Smooth muscle cell (in vitro differentiated cells): ENCODE measurements around the gene ALKBH3. TPM values are rescaled to one million over a fixed set of nuclear protein-coding genes. Genes with fewer than 3 reads are reported as not detected.

Experiments used
- DNase-seq: peaks from one replicate; lab custom pipeline; 2025; ENCODE audit not compliant: unreplicated experiment; lab: John Stamatoyannopoulos, UW
- H2AFZ ChIP-seq: fragments of 200-600 bp; sonication (generic); 2 replicates; pipeline ENCODE4 v1.6.0; 2016; ENCODE audit warnings: antibody characterized with exemption, low read depth, mild to moderate bottlenecking
- H3F3A ChIP-seq: fragments of 200-600 bp; sonication (generic); 2 replicates; pipeline ENCODE4 v1.6.0; 2017; ENCODE audit warnings: antibody characterized with exemption, low read depth
- H3K27ac ChIP-seq: fragments of 200-600 bp; sonication (generic); 2 replicates; pipeline ENCODE4 v1.5.1; 2016; ENCODE audit warnings: low read depth, mild to moderate bottlenecking
- H3K27me3 ChIP-seq: fragments of 200-600 bp; sonication (generic); 2 replicates; pipeline ENCODE4 v1.6.1; 2016; ENCODE audit warnings: low read depth, mild to moderate bottlenecking
- H3K36me3 ChIP-seq: fragments of 200-600 bp; sonication (generic); 2 replicates; pipeline ENCODE4 v1.5.1; 2016; ENCODE audit warnings: low read depth
- H3K4me1 ChIP-seq: fragments of 200-600 bp; sonication (generic); 2 replicates; pipeline ENCODE4 v1.5.1; 2016; ENCODE audit warnings: low read depth
- H3K4me2 ChIP-seq: fragments of 200-600 bp; sonication (generic); 2 replicates; pipeline ENCODE4 v1.6.0; 2016; ENCODE audit warnings: mild to moderate bottlenecking
- H3K4me3 ChIP-seq: fragments of 200-600 bp; sonication (generic); 2 replicates; pipeline ENCODE4 v1.5.1; 2016; ENCODE audit warnings: mild to moderate bottlenecking
- H3K79me2 ChIP-seq: fragments of 200-600 bp; sonication (generic); 2 replicates; pipeline ENCODE4 v1.6.0; 2016; ENCODE audit warnings: low read depth, mild to moderate bottlenecking
- H3K9ac ChIP-seq: fragments of 200-600 bp; sonication (generic); 2 replicates; pipeline ENCODE4 v1.6.0; 2016; ENCODE audit warnings: low read depth
- H3K9me3 ChIP-seq: fragments of 200-600 bp; sonication (generic); replicated peaks from 2 replicates; pipeline ENCODE4 v1.5.1; 2016; ENCODE audit warnings: low read depth
- H4K20me1 ChIP-seq: fragments of 200-600 bp; sonication (generic); 2 replicates; pipeline ENCODE4 v1.6.0; 2016; ENCODE audit warnings: low read depth
- WGBS: methylation state at CpG from one replicate; pipeline ENCODE4 v1.1.7; 2016; ENCODE audit warnings: low lambda C conversion rate; 5-methylcytosine and 5-hydroxymethylcytosine counted together
- polyA plus RNA-seq: library from polyadenylated mRNA; unstranded; fragments of >200 nt; fragmentation: Nextera tagmentation; extraction: Ambion mirVana; gene quantifications from 2 replicates; pipeline ENCODE4 v1.2.1, GENCODE V29; 2016
- total RNA-seq: library from RNA; depleted of rRNA; stranded (reverse); fragments of >200 nt; gene quantifications from 2 replicates; pipeline ENCODE4 v1.2.3, GENCODE V29; 2014
- TF ChIP-seq, protein P1 (sequence below): fragments of 200-600 bp; sonication (generic); IDR thresholded peaks from 2 replicates; pipeline ENCODE4 v1.5.1; 2017; ENCODE audit warnings: borderline replicate concordance, mild to moderate bottlenecking, antibody characterized with exemption; ENCODE audit not compliant: insufficient read depth, poor library complexity, severe bottlenecking

ALKBH3 gene
- total and polyA plus RNA-seq, 2 experiments from 2014 or later = 29.9 to 34.3 TPM

GRCh38 chr11:43834286-43834685 lies 46.3 kb upstream of the ALKBH3 start:
- no peaks in the 10 kb centered on the region for H3K27me3 ChIP-seq
- no peaks in the 10 kb centered on the region for H4K20me1 ChIP-seq
- peak overlapping the region; percentile 79 for H3K27ac ChIP-seq
- peaks cover 32% of the 10 kb centered on the region for H3F3A ChIP-seq
- peaks cover 12% of the 10 kb centered on the region for H3K4me1 ChIP-seq
- H3K9me3 ChIP-seq = no peaks in the 10 kb centered on the region
- TF ChIP-seq, protein P1, sequence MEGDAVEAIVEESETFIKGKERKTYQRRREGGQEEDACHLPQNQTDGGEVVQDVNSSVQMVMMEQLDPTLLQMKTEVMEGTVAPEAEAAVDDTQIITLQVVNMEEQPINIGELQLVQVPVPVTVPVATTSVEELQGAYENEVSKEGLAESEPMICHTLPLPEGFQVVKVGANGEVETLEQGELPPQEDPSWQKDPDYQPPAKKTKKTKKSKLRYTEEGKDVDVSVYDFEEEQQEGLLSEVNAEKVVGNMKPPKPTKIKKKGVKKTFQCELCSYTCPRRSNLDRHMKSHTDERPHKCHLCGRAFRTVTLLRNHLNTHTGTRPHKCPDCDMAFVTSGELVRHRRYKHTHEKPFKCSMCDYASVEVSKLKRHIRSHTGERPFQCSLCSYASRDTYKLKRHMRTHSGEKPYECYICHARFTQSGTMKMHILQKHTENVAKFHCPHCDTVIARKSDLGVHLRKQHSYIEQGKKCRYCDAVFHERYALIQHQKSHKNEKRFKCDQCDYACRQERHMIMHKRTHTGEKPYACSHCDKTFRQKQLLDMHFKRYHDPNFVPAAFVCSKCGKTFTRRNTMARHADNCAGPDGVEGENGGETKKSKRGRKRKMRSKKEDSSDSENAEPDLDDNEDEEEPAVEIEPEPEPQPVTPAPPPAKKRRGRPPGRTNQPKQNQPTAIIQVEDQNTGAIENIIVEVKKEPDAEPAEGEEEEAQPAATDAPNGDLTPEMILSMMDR = no peak
- H3K9ac ChIP-seq = peak overlapping the region; percentile 67
- no peak overlapping the region for H3K4me3 ChIP-seq
- no peaks in the 10 kb centered on the region for H3K79me2 ChIP-seq
- WGBS = 91% methylated on average over 2 of the region's 2 CpGs
- no peak overlapping the region for H2AFZ ChIP-seq
- H3K4me2 ChIP-seq = no peak overlapping the region
- H3K36me3 ChIP-seq = peaks cover 1% of the 10 kb centered on the region
- DNase-seq = no peak

GRCh38 chr11:43835104-43835503 lies 45.5 kb upstream of the ALKBH3 start:
- Histone ChIP-seq H3K27me3 (no peaks in the 10 kb centered on the region), H3K79me2 (no peaks in the 10 kb centered on the region), H3K4me2 (peak overlapping the region; percentile 70), H3K36me3 (peaks cover 3% of the 10 kb centered on the region), H3K9me3 (no peaks in the 10 kb centered on the region), H4K20me1 (no peaks in the 10 kb centered on the region), H3K27ac (peak overlapping the region; percentile 79), H2AFZ (no peak overlapping the region), H3K9ac (peak overlapping the region; percentile 67), H3F3A (peaks cover 24% of the 10 kb centered on the region), H3K4me1 (peaks cover 12% of the 10 kb centered on the region), H3K4me3 (no peak overlapping the region)
- WGBS = 39% methylated on average over 7 of the region's 7 CpGs
- no peak for DNase-seq
- TF ChIP-seq, protein P1 = no peak

GRCh38 chr11:43837879-43838278 lies 42.8 kb upstream of the ALKBH3 start:
- Histone ChIP-seq H3K79me2 (no peaks in the 10 kb centered on the region), H3K9ac (no peak overlapping the region), H3F3A (peaks cover 7% of the 10 kb centered on the region), H4K20me1 (no peaks in the 10 kb centered on the region), H2AFZ (no peak overlapping the region), H3K27ac (no peak overlapping the region), H3K4me1 (peaks cover 12% of the 10 kb centered on the region), H3K4me2 (no peak overlapping the region), H3K9me3 (no peaks in the 10 kb centered on the region), H3K36me3 (peaks cover 3% of the 10 kb centered on the region), H3K4me3 (no peak overlapping the region), H3K27me3 (no peaks in the 10 kb centered on the region)
- WGBS = 81% methylated on average over 4 of the region's 4 CpGs
- TF ChIP-seq, protein P1 = no peak
- no peak for DNase-seq

DNA sequence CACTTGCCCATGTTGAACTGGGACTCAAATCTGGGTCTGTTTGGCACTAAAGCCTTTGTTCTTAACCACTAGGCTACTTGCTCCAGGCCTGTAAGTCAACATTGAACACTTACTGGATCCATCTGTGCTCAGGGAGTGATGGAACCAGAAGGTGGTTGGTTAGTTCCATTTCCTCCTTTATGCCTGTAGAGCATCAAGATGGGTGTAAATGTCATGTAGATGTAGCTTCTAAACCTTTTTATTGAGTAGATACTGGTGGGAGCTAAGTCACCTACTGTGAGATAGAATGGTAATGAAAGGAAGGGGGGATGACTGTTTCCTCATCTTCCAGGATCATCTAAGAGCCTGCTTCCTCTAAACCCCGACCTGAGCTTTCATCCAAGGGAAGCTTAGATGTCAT lies 38.6 kb upstream of the ALKBH3 start:
- Histone ChIP-seq H3K9me3 (no peaks in the 10 kb centered on the region), H3K27me3 (no peaks in the 10 kb centered on the region), H3F3A (no peaks in the 10 kb centered on the region), H3K4me3 (no peak overlapping the region), H4K20me1 (no peaks in the 10 kb centered on the region), H3K9ac (no peak overlapping the region), H3K36me3 (peaks cover 3% of the 10 kb centered on the region), H3K4me1 (no peaks in the 10 kb centered on the region), H3K4me2 (no peak overlapping the region), H2AFZ (no peak overlapping the region), H3K27ac (no peak overlapping the region), H3K79me2 (no peaks in the 10 kb centered on the region)
- DNase-seq = no peak
- WGBS = 94% methylated on average over 1 of the region's 1 CpG
- TF ChIP-seq, protein P1 = no peak
